AG04449 (cell line): ENCODE results near the gene MIS12.

ENCODE experiments used
- CTCF ChIA-PET: fragments of 350-600 bp; formaldehyde crosslinking; extraction: SDS; loops from one replicate; lab custom pipeline; 2021; ENCODE audit warnings: antibody characterized with exemption; lab: Yijun Ruan, JAX
- POLR2A ChIA-PET: fragments of 400-600, 350-600 bp; formaldehyde crosslinking; extraction: SDS; loops from one replicate; lab custom pipeline; 2020; ENCODE audit warnings: antibody characterized with exemption, inconsistent platforms; lab: Yijun Ruan, JAX
- DNase-seq: peaks from one replicate; pipeline ENCODE4 v3.0.0-alpha.2; 2010; ENCODE audit warnings: low read depth, low spot score
- H3K4me3 ChIP-seq: 2 replicates; pipeline ENCODE4 v1.5.1; 2011; ENCODE audit warnings: low read depth, mild to moderate bottlenecking, control low read depth, low read length
- CTCF ChIP-seq: IDR thresholded peaks from one replicate; pipeline ENCODE4 v1.5.1; 2011; ENCODE audit warnings: mild to moderate bottlenecking, moderate library complexity, low read length, control low read depth, inconsistent platforms; ENCODE audit not compliant: insufficient read depth; ENCODE audit errors: missing control alignments

Gene MIS12

GRCh38 chr17:5532581-5532980 is 46.2 kb downstream of the MIS12 start:
- ChIA-PET POLR2A (interaction anchor here (0.6 kb wide), 1 partner anchor 40 kb away, joined by 3 read pairs; no protein-coding TSS in a partner anchor), CTCF (interaction anchor here (1.2 kb wide), 1 partner anchor 31 kb away, joined by 3 read pairs; no protein-coding TSS in a partner anchor)
- H3K4me3 ChIP-seq, result no peak overlapping the region

GRCh38 chr17:5533486-5534315 is 47.3 kb downstream of the MIS12 start:
- no peak overlapping the region for H3K4me3 ChIP-seq
- CTCF ChIA-PET, result no interaction called here
- POLR2A ChIA-PET, result no interaction called here
- no peak for DNase-seq
- TF ChIP-seq CTCF, result no peak

More at GRCh38 chr17:5532581-5532980, 46.2 kb downstream of the MIS12 start:
- DNase-seq, result no peak
- no peak for TF ChIP-seq CTCF

GRCh38 chr17:5535436-5535835 is 49.1 kb downstream of the MIS12 start:
- no peak for DNase-seq
- ChIA-PET POLR2A (no interaction called here), CTCF (no interaction called here)
- TF ChIP-seq CTCF, result no peak
- no peak overlapping the region for H3K4me3 ChIP-seq

- POLR2A ChIA-PET, result no interaction called here
- H3K4me3 ChIP-seq, result no peak overlapping the region
- DNase-seq, result no peak
- CTCF ChIA-PET, result no interaction called here
- no peak for TF ChIP-seq CTCF
These were observed 50.7 kb downstream of the MIS12 start for GRCh38 chr17:5536866-5537650.

GRCh38 chr17:5539286-5539685 is 52.9 kb downstream of the MIS12 start:
- H3K4me3 ChIP-seq, result no peak overlapping the region
- DNase-seq, result no peak
- ChIA-PET POLR2A (no interaction called here), CTCF (interaction anchor here (1.4 kb wide), 1 partner anchor 100 kb away, joined by 4 read pairs; the partner anchor contains the start of gene C1QBP)
- no peak for TF ChIP-seq CTCF

GRCh38 chr17:5540321-5540720 is 54.0 kb downstream of the MIS12 start:
- CTCF ChIA-PET, result no interaction called here

More at GRCh38 chr17:5540321-5540720, 54.0 kb downstream of the MIS12 start:
- H3K4me3 ChIP-seq, result no peak overlapping the region
- TF ChIP-seq CTCF, result no peak
- no peak for DNase-seq
- POLR2A ChIA-PET, result no interaction called here
